ENCODE measurements around the gene DYNC1I1. TPM values are rescaled to one million over a fixed set of nuclear protein-coding genes. Genes with fewer than 3 reads are reported as not detected.

The DYNC1I1 gene
- total and polyA plus RNA-seq, 2 experiments from 2014 or later: 1.4 to 4.1 TPM

DNA sequence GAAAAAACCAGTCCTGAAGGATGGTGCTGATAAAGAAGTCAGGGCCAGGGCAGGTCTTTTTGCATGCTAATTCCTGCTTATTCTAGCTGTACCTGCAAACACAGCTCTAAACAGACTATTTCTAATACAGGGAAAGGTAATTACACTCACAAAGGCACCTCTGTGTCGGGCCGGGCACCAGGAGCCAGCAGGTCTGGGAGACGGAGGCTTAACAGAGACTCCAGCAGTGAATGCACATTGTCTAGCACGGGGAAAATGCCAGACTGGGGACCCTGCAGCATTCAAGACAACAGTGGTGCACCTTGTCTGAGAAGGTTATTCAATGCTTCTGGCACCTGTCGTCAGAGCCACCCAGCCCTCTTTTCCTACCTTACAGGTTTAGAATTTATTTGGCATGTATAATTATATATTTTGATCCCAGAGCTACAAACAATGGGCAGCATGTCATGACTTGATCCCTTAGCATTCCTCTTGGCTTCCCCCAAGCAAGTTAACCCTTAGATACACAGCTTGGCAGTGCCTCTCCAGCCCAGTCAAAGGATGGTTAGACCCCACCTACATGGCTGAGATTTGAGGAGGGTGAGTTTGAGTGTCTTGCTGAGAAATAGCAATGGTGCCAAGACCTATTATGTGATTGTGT is 364.4 kb downstream of the DYNC1I1 start:
- ATAC-seq: peak; percentile 67
- Mint-ChIP-seq H3K27ac (no peak overlapping the region), H3K4me1 (peaks cover 4% of the 10 kb centered on the region; the same call in 2 of the 3 replicates), H3K36me3 (ENCODE audit: low read depth) (peaks cover 20% of the 10 kb centered on the region; the same call in 2 of the 3 replicates), H3K9me3 (no peaks in the 10 kb centered on the region), H3K4me3 (no peak overlapping the region), H3K27me3 (ENCODE audit: insufficient read depth, low read depth, poor library complexity) (peaks cover 17% of the 10 kb centered on the region)
- Histone ChIP-seq H2AFZ (no peak overlapping the region), H3K36me3 (ENCODE audit: insufficient read depth) (no peaks in the 10 kb centered on the region), H3K9me2 (ENCODE audit: insufficient read depth) (no peaks in the 10 kb centered on the region), H3K4me2 (no peak overlapping the region), H3K4me3 (no peak overlapping the region), H3K27me3 (ENCODE audit: insufficient read depth) (peaks cover 27% of the 10 kb centered on the region), H3K4me1 (ENCODE audit: insufficient read depth) (no peaks in the 10 kb centered on the region), H4K20me1 (replicated peaks; ENCODE audit: insufficient read depth) (peaks cover 43% of the 10 kb centered on the region), H3K79me2 (replicated peaks; ENCODE audit: insufficient read depth) (no peaks in the 10 kb centered on the region), H3F3A (replicated peaks; ENCODE audit: low read depth) (no peaks in the 10 kb centered on the region), H3K27ac (ENCODE audit: low read depth) (no peak overlapping the region)
- TF ChIP-seq EZH2phosphoT487 (IDR thresholded peaks at IDR 0.05; ENCODE audit: unreplicated experiment): no peak
- TF ChIP-seq, protein P1, sequence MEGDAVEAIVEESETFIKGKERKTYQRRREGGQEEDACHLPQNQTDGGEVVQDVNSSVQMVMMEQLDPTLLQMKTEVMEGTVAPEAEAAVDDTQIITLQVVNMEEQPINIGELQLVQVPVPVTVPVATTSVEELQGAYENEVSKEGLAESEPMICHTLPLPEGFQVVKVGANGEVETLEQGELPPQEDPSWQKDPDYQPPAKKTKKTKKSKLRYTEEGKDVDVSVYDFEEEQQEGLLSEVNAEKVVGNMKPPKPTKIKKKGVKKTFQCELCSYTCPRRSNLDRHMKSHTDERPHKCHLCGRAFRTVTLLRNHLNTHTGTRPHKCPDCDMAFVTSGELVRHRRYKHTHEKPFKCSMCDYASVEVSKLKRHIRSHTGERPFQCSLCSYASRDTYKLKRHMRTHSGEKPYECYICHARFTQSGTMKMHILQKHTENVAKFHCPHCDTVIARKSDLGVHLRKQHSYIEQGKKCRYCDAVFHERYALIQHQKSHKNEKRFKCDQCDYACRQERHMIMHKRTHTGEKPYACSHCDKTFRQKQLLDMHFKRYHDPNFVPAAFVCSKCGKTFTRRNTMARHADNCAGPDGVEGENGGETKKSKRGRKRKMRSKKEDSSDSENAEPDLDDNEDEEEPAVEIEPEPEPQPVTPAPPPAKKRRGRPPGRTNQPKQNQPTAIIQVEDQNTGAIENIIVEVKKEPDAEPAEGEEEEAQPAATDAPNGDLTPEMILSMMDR (conservative IDR thresholded peaks at IDR 0.05; ENCODE audit: low read depth in 2 of 2): no peak
- no peak for DNase-seq (ENCODE audit: low spot score)

DNA sequence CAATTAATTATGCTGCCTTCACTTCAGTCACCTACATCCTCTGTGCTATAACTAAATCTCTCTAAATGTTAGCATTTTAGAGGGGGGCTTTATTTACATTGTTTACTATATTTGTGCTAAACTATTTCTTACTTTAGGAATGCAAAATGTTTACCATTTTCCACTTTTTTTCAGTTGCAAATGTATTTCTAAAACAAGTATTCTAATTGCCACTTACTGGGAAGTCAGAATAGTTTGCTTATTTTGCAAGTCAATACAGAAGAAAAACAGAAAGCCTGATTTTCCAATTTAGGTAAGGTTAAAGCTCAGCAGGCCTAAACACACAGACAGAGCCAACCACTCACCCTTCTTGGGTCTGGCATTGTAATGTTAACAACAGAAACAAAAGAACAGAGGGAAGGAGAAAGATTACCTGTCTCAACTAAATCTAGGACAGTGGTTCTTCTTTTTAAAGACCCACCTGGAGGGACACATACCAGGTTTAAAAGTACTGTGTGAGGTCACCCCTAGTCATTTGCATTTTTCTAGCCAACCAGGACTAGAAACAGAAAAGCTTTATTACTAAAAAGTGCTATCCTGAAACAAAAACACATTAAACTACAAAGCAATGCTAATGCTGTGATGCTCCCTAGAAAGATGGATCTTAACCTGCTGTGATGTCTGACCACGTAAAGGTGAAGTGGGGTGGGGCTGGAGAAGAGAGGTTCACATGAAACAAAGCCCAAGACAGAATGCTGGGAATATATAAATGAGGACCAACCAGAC is 371.3 kb downstream of the DYNC1I1 start:
- Mint-ChIP-seq H3K36me3 (ENCODE audit: low read depth) (peaks cover 45% of the 10 kb centered on the region; the same call in 2 of the 3 replicates), H3K27ac (no peak overlapping the region), H3K4me1 (peaks cover 19% of the 10 kb centered on the region), H3K4me3 (no peak overlapping the region), H3K27me3 (ENCODE audit: insufficient read depth, low read depth, poor library complexity) (peaks cover 78% of the 10 kb centered on the region), H3K9me3 (no peaks in the 10 kb centered on the region)
- TF ChIP-seq POLR2AphosphoS5 (IDR thresholded peaks at IDR 0.05; ENCODE audit: low read depth) (peak; percentile 82), STAT1 (IDR thresholded peaks at IDR 0.05; ENCODE audit: unreplicated experiment) (no peak), NANOG (IDR thresholded peaks at IDR 0.05; ENCODE audit: borderline replicate concordance) (peak; percentile 99), CREB1 (CRISPR knock-in tag; IDR thresholded peaks at IDR 0.05; ENCODE audit: low read depth) (peak; percentile 74), ZNF114 (CRISPR knock-in tag; IDR thresholded peaks at IDR 0.05) (no peak)
- TF ChIP-seq, protein P2, sequence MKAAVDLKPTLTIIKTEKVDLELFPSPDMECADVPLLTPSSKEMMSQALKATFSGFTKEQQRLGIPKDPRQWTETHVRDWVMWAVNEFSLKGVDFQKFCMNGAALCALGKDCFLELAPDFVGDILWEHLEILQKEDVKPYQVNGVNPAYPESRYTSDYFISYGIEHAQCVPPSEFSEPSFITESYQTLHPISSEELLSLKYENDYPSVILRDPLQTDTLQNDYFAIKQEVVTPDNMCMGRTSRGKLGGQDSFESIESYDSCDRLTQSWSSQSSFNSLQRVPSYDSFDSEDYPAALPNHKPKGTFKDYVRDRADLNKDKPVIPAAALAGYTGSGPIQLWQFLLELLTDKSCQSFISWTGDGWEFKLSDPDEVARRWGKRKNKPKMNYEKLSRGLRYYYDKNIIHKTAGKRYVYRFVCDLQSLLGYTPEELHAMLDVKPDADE (IDR thresholded peaks at IDR 0.05): no peak
- TF ChIP-seq, protein P3, sequence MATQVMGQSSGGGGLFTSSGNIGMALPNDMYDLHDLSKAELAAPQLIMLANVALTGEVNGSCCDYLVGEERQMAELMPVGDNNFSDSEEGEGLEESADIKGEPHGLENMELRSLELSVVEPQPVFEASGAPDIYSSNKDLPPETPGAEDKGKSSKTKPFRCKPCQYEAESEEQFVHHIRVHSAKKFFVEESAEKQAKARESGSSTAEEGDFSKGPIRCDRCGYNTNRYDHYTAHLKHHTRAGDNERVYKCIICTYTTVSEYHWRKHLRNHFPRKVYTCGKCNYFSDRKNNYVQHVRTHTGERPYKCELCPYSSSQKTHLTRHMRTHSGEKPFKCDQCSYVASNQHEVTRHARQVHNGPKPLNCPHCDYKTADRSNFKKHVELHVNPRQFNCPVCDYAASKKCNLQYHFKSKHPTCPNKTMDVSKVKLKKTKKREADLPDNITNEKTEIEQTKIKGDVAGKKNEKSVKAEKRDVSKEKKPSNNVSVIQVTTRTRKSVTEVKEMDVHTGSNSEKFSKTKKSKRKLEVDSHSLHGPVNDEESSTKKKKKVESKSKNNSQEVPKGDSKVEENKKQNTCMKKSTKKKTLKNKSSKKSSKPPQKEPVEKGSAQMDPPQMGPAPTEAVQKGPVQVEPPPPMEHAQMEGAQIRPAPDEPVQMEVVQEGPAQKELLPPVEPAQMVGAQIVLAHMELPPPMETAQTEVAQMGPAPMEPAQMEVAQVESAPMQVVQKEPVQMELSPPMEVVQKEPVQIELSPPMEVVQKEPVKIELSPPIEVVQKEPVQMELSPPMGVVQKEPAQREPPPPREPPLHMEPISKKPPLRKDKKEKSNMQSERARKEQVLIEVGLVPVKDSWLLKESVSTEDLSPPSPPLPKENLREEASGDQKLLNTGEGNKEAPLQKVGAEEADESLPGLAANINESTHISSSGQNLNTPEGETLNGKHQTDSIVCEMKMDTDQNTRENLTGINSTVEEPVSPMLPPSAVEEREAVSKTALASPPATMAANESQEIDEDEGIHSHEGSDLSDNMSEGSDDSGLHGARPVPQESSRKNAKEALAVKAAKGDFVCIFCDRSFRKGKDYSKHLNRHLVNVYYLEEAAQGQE (IDR thresholded peaks at IDR 0.05; ENCODE audit: unreplicated experiment): no peak
- Histone ChIP-seq H3K4me2 (no peak overlapping the region), H3K4me1 (ENCODE audit: insufficient read depth) (peaks cover 12% of the 10 kb centered on the region), H3K36me3 (ENCODE audit: insufficient read depth) (no peaks in the 10 kb centered on the region), H3K9me2 (ENCODE audit: insufficient read depth) (no peaks in the 10 kb centered on the region), H3K27me3 (ENCODE audit: insufficient read depth) (peaks cover 86% of the 10 kb centered on the region), H3K79me2 (replicated peaks; ENCODE audit: insufficient read depth) (no peaks in the 10 kb centered on the region), H3K4me3 (no peak overlapping the region), H2AFZ (no peak overlapping the region), H3F3A (replicated peaks; ENCODE audit: low read depth) (0 out of 2 replicates have a peak, but pooled peaks cover 5% of the 10 kb centered on the region), H4K20me1 (replicated peaks; ENCODE audit: insufficient read depth) (peaks cover 43% of the 10 kb centered on the region), H3K27ac (ENCODE audit: low read depth) (no peak overlapping the region)
- ATAC-seq: peak; percentile 99
- peak; percentile 94 for DNase-seq (ENCODE audit: low spot score)

Data from GM23338 (cell line).